GM18505 (cell line): ENCODE results near the gene LHFPL2.
"Not testable (repeated sequence)": the region's sequence is repeated elsewhere in the genome, so short reads cannot be mapped to it uniquely, and the experiment has no call there.

Experiments used
- ATAC-seq: cut with Tn5 transposase; IDR thresholded peaks from one replicate; pipeline ENCODE4 v1.9.1; 2021; ENCODE audit not compliant: unreplicated experiment
- POLR2A ChIP-seq: IDR thresholded peaks from 4 replicates; pipeline ENCODE4 v1.6.1; 2011; ENCODE audit warnings: borderline replicate concordance; ENCODE audit not compliant: insufficient read depth, insufficient read length; ENCODE audit errors: extremely low read depth

Gene LHFPL2

GRCh38 chr5:78648359-78649210 lies at the start of gene LHFPL2:
Gene LHFPL2 (minus strand): TSS chr5:78648772. CDS start chr5:78510213, 138,559 bp downstream.
- peak; percentile 54 for ATAC-seq
- TF ChIP-seq POLR2A, result peak; percentile 50

- ATAC-seq, result no peak
Observed at GRCh38 chr5:78696637-78697036, 48.1 kb upstream of the LHFPL2 start.

GRCh38 chr5:78696052-78696451 lies 47.5 kb upstream of the LHFPL2 start:
- not testable (repeated sequence) for ATAC-seq

More at GRCh38 chr5:78696637-78697036, 48.1 kb upstream of the LHFPL2 start:
- TF ChIP-seq POLR2A, result no peak

- ATAC-seq, result no peak
- no peak for TF ChIP-seq POLR2A
Observed at GRCh38 chr5:78693339-78693738, 44.8 kb upstream of the LHFPL2 start.

GRCh38 chr5:78691084-78691960 lies 42.8 kb upstream of the LHFPL2 start:
- no peak for TF ChIP-seq POLR2A
- no peak for ATAC-seq

- ATAC-seq, result no peak
- TF ChIP-seq POLR2A, result no peak
Observed at GRCh38 chr5:78690253-78690972, 41.8 kb upstream of the LHFPL2 start.

GRCh38 chr5:78689540-78690252 lies 41.1 kb upstream of the LHFPL2 start:
- no peak for ATAC-seq
- no peak for TF ChIP-seq POLR2A

- ATAC-seq, result not testable (repeated sequence)
Observed at GRCh38 chr5:78687514-78687913, 38.9 kb upstream of the LHFPL2 start.

GRCh38 chr5:78683905-78684304 lies 35.3 kb upstream of the LHFPL2 start:
- not testable (repeated sequence) for ATAC-seq

- no peak for ATAC-seq
- no peak for TF ChIP-seq POLR2A
Observed at GRCh38 chr5:78679905-78680304, 31.3 kb upstream of the LHFPL2 start.

GRCh38 chr5:78677777-78678668 lies 29.5 kb upstream of the LHFPL2 start:
- no peak for ATAC-seq
- TF ChIP-seq POLR2A, result no peak

- no peak for ATAC-seq
Observed at GRCh38 chr5:78675956-78676730, 27.6 kb upstream of the LHFPL2 start.

GRCh38 chr5:78673827-78674226 lies 25.3 kb upstream of the LHFPL2 start:
- not testable (repeated sequence) for ATAC-seq

More at GRCh38 chr5:78675956-78676730, 27.6 kb upstream of the LHFPL2 start:
- TF ChIP-seq POLR2A, result no peak
